Kidney (tissue), 14 donors: ENCODE results near the gene ARPIN. TPM values are rescaled to one million over a fixed set of nuclear protein-coding genes. Genes with fewer than 3 reads are reported as not detected.

ENCODE experiments used
- DNase-seq, 5 donors: peaks; one replicate each; pipeline ENCODE4 v3.0.0-alpha.2; 2013 to 2020
- FAIRE-seq: peaks from 2 replicates; lab custom pipeline; 2012; peaks lifted over from hg19 to GRCh38; lab: Jason Lieb, UNC
- H3K27ac ChIP-seq, 2 donors: one replicate each; pipeline ENCODE4 v1.7.0; 2013; ENCODE audit warnings: low read depth in 2 of 2, low read length in 2 of 2, inconsistent platforms in 1 of 2
- H3K27me3 ChIP-seq: one replicate; pipeline ENCODE4 v1.7.1; 2013; ENCODE audit warnings: low read length, inconsistent platforms; ENCODE audit not compliant: control insufficient read depth, insufficient read depth
- H3K36me3 ChIP-seq, 3 donors: one replicate each; pipeline versions ENCODE4 v1.7.0 to v1.7.1; 2013; ENCODE audit warnings: low read length in 3 of 3, control low read depth in 1 of 3, inconsistent platforms in 1 of 3; ENCODE audit not compliant: insufficient read depth in 3 of 3, control insufficient read depth in 2 of 3
- H3K4me1 ChIP-seq, 3 donors: one replicate each; pipeline versions ENCODE4 v1.7.0 to v1.7.1; 2013; ENCODE audit warnings: low read length in 3 of 3, inconsistent platforms in 1 of 3, low read depth in 1 of 3; ENCODE audit not compliant: control insufficient read depth in 2 of 3, insufficient read depth in 2 of 3
- H3K4me3 ChIP-seq, 3 donors: one replicate each; pipeline versions ENCODE4 v1.7.0 to v1.8.1; 2013; ENCODE audit warnings: low read length in 3 of 3, control low read depth in 1 of 3, inconsistent platforms in 1 of 3
- H3K9ac ChIP-seq, 3 donors: one replicate each; pipeline versions ENCODE4 v1.7.0 to v1.7.1; 2013; ENCODE audit warnings: low read length in 3 of 3, control low read depth in 1 of 3, inconsistent platforms in 1 of 3
- H3K9me3 ChIP-seq, 3 donors: one replicate each; pipeline versions ENCODE4 v1.7.0 to v1.7.1; 2013; ENCODE audit warnings: low read length in 3 of 3, control low read depth in 1 of 3, inconsistent platforms in 1 of 3; ENCODE audit not compliant: control insufficient read depth in 2 of 3, insufficient read depth in 1 of 3
- CTCF ChIP-seq: IDR thresholded peaks from 3 replicates; pipeline ENCODE4 v1.5.1; 2012; ENCODE audit warnings: mild to moderate bottlenecking, moderate library complexity, borderline replicate concordance; ENCODE audit not compliant: insufficient read depth; ENCODE audit errors: extremely low read depth
- intact Hi-C: fragments of 100-400 bp; cut with DNase I; formaldehyde crosslinking; loops from one replicate; pipeline ENCODE4 v1.11.1; 2022
- polyA plus RNA-seq: library from polyadenylated mRNA; stranded (reverse); fragments of 350-450 nt; fragmentation: Illumina TruSeq; extraction: RNeasy Lipid Tissue Mini Kit (QIAGEN cat#74804); gene quantifications from one replicate; pipeline ENCODE4 v1.2.3, GENCODE V29; 2014; ENCODE audit warnings: low read depth, low replicate concordance; ENCODE audit not compliant: insufficient read depth
- total RNA-seq: library from RNA; stranded (reverse); fragmentation: NEBNext Ultra II Directional; extraction: Animal tissue kit (Norgen Biotek cat#: 25700); gene quantifications from one replicate; pipeline ENCODE4 v1.2.1, GENCODE V29; 2021
- donor health status: control.
- donor health status: control.
- donor health status: control.
- donor health status: control.
- donor health status: control.
- donor health status: DM: yes; HTN: yes; CAD: no.
- donor health status: Normal renal cell carcinoma (clear cell type).

The ARPIN gene
- total and polyA plus RNA-seq, 2 donors from 2014 or later = 11.7 to 28.2 TPM

DNA sequence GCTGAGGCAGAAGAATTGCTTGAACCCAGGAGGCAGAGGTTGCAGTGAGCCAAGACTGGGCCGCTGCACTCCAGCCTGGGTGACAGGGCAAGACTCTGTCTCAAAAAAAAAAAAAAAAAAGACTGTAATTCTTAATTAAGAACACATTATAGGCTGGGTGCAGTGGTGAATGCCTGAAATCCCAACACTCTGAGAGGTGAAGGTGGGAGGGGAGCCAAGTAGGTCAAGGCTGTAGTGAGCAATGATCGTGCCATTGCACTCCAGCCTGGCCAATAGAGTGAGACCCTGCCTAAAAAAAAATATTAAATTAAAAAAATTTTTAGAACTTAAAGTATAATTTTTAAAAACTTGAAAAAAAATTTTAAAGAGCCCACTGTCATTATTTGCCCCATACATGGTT is 13.4 kb upstream of the ARPIN start:
- no peak overlapping the region for H3K4me3 ChIP-seq
- no peak overlapping the region for H3K9ac ChIP-seq
- intact Hi-C loops = no loop called here
- no peaks in the 10 kb centered on the region for H3K4me1 ChIP-seq
- no peaks in the 10 kb centered on the region for H3K9me3 ChIP-seq
- FAIRE-seq (peak; percentile 19), DNase-seq (no peak)
- no peaks in the 10 kb centered on the region for H3K36me3 ChIP-seq
- no peak for TF ChIP-seq CTCF
- no peaks in the 10 kb centered on the region for H3K27me3 ChIP-seq
- H3K27ac ChIP-seq = no peak overlapping the region

DNA sequence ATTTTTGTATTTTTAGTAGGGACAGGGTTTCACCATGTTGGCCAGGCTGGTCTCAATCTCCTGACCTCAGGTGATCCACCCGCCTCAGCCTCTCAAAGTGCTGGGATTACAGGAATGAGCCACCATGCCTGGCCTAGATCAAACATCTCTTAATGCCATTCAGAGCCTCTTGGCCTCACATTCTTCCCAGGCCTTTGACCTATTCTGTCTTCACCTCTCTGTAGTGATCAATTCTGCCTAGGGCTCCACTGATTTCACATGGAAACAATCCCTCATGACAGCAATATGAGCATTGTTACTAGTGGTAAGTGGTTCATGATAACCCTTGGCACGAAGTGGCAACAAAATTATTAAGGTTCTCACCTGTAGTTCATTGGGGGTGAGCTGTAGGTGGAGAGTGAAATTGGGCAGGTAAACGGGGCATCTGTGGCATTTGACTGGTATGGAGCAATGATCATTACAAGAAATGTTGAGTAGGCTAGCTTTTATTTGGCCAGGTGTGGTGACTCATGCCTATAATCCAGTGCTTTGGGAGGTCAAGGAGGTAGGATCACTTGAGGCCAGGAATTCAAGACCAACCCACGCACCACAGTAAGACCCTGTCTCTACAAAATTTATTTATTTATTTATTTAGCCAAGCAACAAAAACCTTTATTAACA is 4.8 kb upstream of the ARPIN start:
- Histone ChIP-seq H3K27ac (no peak overlapping the region), H3K4me1 (peaks cover 0 to 7% (median 0%) of the 10 kb centered on the region in 3 donors), H3K9me3 (no peaks in the 10 kb centered on the region), H3K27me3 (no peaks in the 10 kb centered on the region), H3K9ac (no peak overlapping the region), H3K4me3 (no peak overlapping the region), H3K36me3 (no peaks in the 10 kb centered on the region)
- FAIRE-seq (no peak), DNase-seq (no peak)
- no peak for TF ChIP-seq CTCF
- intact Hi-C loops = no loop called here

DNA sequence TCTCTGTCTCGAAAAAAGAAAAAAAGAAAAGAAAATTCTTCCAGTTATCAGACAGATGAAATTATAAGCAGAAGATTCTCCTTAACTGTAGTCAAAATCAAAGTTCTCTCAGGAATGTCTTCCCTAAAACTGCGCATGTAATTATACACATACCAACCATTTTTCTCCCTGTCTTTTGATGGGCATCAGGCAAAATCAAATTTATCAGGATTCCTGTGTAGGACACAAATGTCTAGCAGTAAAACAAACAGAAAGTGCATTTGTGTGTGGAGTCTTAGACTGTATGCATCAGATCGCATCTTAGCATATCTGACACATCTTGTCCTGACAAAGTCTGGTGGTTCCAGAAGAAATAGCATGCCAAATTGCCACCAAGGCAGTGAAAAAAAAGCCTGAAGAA is 3.9 kb upstream of the ARPIN start:
- Histone ChIP-seq H3K4me3 (no peak overlapping the region), H3K27ac (no peak overlapping the region), H3K9ac (no peak overlapping the region), H3K27me3 (no peaks in the 10 kb centered on the region), H3K36me3 (no peaks in the 10 kb centered on the region), H3K9me3 (no peaks in the 10 kb centered on the region), H3K4me1 (peaks cover 0 to 7% (median 0%) of the 10 kb centered on the region in 3 donors)
- intact Hi-C loops = no loop called here
- TF ChIP-seq CTCF = no peak
- DNase-seq = no peak
- FAIRE-seq = no peak
